HG02759 (cell line): ENCODE data around the gene CDIPT.
"Not testable (repeated sequence)": the region's sequence is repeated elsewhere in the genome, so short reads cannot be mapped to it uniquely, and the experiment has no call there.

Experiments
- ATAC-seq: cut with Tn5 transposase; IDR thresholded peaks from one replicate; pipeline ENCODE4 v1.9.1; 2021; ENCODE audit warnings: mild to moderate bottlenecking, moderate library complexity; ENCODE audit not compliant: unreplicated experiment

Gene CDIPT

GRCh38 chr16:29833219-29833618 is 29.8 kb downstream of the CDIPT start:
- ATAC-seq, result not testable (repeated sequence)

- ATAC-seq, result no peak
Observed at GRCh38 chr16:29831490-29831889, 31.5 kb downstream of the CDIPT start.

- ATAC-seq, result no peak
Observed at GRCh38 chr16:29830774-29831173, 32.3 kb downstream of the CDIPT start.

DNA sequence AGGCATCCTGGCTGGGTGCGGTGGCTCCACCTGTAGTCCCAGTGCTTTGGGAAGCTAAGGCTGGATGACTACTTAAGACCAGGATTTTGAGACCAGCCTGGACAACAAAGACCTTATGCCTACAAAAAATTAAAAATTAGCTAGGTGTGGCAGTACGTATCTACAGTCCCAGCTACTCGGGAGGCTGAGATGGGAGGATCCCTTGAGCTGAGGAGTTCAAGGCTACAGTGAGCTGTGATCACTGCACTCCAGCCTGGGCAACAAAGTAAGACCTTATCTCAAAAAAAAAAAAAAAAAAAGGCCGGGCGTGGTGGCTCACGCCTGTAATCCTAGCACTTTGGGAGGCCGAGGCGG is 36.7 kb downstream of the CDIPT start:
- ATAC-seq, result no peak

DNA sequence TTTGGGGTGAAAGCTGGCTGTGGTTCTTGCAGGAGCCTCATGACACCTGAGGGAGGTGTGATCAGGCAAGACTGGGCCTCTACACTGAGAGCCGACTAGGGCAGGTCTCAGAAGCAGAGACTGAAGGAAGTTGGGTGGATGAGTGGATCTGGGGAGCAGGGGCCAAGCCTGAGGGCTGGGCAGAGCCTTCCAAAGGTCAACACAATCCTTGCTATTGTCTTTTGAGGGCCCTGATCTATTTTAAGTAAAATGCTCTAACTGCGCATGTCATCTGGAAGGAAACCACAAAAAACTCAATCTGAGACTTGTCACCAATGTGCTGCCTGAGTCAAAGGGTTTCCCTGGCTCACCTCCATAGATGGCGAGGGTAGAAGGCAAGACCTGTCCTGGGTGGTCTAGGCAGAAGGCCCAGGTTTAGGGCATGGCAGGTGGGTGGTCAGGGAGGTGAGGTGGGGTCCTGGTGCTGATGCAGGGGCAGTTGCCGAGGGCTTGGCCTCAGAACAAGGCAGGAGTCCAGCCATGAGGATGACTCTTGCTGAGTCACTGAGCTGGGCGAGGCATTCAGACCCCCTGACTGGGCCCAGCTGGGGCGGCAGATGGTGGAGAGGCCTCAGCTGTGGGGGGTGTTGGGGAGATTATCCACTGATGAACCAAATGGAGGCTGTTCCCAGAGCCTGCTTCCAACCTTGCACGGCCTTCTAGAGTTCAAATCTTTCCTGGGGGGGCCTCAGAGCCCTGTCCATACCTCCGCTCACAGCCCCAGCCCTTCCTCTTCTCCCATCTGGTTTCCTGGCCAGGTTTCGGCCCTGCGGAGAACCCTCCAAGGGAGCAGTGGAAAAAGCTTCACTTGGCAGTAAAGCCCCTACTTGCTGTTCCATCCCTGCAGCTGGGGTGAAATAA is 37.6 kb downstream of the CDIPT start:
- ATAC-seq, result no peak

DNA sequence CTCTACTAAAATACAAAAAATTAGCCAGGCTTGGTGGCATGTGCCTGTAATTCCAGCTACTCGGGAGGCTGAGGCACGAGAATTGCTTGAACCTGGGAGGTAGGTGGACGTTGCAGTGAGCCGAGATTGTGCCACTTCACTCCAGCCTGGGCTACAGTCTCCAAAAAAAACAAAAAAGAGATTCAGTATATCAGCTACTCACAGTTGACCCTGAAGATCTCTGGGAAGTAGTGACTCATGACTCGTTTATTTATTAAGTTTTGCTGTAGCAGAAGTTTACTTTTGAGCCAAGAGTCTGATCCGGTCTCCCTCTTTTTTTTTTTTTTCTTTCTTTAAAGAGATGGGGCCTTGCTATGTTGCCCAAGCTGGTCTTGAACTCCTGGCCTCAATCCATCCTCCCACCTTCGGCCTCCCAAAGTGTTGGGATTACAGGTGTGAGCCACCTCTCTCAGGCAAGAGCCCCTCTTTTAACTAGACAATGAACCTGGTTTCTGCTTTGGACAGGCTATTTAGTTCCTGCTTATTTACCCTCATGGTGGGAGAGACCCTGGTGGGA is 38.4 kb downstream of the CDIPT start:
- no peak for ATAC-seq

DNA sequence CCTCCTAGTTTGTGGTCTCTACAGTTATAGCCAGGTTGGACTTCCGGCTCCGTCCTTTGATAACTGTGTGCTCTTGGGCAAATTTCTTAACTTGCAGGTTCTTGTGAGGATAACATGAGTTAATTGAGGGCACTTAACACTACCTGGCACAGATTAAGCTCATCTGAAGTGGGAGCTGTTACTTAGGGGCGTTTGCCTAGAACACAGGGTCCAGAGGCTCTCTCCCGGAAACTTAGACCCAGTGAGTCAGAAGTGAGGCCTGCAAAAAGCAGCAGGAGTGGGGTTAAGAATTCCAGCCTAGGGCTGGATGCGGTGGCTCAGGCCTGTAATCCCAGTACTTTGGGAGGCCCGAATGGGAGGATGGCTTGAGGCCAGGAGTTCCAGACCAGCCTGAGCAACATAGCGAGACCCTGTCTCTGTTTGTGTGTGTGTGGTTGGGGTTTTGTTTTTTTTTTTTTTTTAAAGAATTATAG is 41.3 kb downstream of the CDIPT start:
- no peak for ATAC-seq

GRCh38 chr16:29820730-29821642 is 42.0 kb downstream of the CDIPT start:
- ATAC-seq, result peak; percentile 48

DNA sequence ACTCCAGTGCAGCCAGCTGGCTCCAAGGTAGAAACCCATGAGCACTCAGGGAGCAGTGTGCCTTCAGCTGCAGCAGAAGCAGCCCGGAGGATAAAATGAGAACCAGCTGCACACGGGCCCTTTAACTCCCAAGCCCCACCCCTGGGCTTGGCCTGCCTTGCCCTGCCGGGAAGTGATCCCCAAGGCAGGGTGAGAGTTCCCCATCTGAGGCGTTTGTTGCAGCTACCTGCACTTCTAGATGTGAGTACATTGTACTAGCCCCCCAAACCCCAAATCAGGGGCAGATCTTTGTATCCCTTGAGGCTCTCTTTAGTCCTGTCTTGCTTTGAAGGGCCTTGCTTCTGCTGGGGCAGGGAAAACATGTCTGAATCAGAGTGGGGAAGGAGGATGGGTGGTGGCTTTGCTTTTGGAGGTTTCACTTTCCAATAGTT is 42.7 kb downstream of the CDIPT start, which contains the start of gene MVP:
Gene MVP, plus strand, starts transcription at position 192 of the 431 bp plus-strand sequence. CDS start 10,088 bp downstream, outside the sequence.
- ATAC-seq, result no peak

GRCh38 chr16:29819506-29819905 is 43.5 kb downstream of the CDIPT start:
- ATAC-seq, result no peak

- ATAC-seq, result no peak
Observed at GRCh38 chr16:29818082-29818481, 44.9 kb downstream of the CDIPT start.

DNA sequence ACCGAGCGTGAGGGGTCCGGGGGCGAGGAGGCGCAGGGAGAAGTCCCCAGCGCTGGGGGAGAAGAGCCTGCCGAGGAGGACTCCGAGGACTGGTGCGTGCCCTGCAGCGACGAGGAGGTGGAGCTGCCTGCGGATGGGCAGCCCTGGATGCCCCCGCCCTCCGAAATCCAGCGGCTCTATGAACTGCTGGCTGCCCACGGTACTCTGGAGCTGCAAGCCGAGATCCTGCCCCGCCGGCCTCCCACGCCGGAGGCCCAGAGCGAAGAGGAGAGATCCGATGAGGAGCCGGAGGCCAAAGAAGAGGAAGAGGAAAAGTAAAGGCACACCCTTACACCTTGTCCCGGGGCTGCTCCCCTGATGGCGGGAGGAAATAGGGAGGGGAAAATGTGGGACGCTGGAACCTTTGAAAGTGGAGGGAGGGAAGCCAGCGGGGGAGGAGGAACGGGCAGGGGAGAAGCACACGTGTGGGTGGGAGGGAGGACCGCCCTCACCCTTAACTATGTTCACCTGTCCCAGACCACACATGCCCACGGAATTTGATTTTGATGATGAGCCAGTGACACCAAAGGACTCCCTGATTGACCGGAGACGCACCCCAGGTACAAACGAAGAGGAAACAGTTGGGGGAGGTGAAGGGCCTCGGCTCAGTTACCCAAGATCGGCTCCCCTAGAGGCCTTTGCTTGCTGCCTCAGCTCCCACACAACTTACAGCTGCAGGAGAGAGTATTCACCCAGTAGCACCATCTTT is 46.2 kb downstream of the CDIPT start:
- peak; percentile 8 for ATAC-seq

- ATAC-seq, result peak; percentile 61
Observed at GRCh38 chr16:29815793-29816693, 47.0 kb downstream of the CDIPT start, which contains the start of gene PAGR1. Gene PAGR1, plus strand, starts transcription at chr16:29816152. Its CDS starts 374 bp downstream, at chr16:29816526.

- ATAC-seq, result no peak
Observed at GRCh38 chr16:29815032-29815721, 47.8 kb downstream of the CDIPT start.

GRCh38 chr16:29814592-29814991 is 48.4 kb downstream of the CDIPT start:
- no peak for ATAC-seq

DNA sequence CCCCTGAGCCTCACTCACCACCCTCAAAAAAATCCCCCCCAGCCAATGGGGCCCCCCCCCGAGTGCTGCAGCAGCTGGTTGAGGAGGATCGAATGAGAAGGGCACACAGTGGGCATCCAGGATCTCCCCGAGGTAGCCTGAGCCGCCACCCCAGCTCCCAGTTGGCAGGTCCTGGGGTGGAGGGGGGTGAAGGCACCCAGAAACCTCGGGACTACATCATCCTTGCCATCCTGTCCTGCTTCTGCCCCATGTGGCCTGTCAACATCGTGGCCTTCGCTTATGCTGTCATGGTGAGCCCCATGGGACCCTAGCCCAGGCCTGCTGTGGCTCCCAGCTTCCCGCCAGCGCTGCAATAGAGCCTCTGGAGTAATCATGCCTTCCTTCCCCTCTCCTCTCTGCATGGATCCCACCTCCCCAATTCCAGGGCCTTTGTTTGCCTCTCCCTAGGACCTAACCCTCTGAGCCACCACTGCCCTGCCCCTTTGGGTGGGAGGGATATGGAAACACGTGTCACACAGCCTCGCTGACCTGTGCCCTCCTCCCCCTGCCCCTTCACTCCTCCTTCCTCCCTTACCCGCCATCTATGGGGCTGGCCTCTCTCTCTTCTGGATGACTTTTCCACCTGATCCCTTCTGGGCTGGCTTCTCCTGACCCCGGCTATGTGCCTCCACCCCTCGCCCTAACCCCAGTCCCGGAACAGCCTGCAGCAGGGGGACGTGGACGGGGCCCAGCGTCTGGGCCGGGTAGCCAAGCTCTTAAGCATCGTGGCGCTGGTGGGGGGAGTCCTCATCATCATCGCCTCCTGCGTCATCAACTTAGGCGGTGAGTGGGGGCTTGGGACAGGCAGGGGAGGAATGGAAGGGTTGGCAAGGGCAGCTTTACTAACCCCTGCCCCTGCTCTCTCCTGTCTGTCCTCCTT is 49.1 kb downstream of the CDIPT start:
- no peak for ATAC-seq

- no peak for ATAC-seq
Observed at GRCh38 chr16:29812754-29813643, 50.0 kb downstream of the CDIPT start.
